Breast epithelium (tissue), 4 donors: ENCODE results near the gene SF3B4. TPM values are rescaled to one million over a fixed set of nuclear protein-coding genes. Genes with fewer than 3 reads are reported as not detected.

Experiments used
- DNase-seq, 2 donors: peaks; one replicate each; pipeline ENCODE4 v3.0.0-alpha.2; 2019; ENCODE audit warnings: low spot score in 2 of 2
- H3K27ac ChIP-seq, 2 donors: fragments of 200-600 bp; sonication (generic) in 1 of 2; one replicate each; pipeline ENCODE4 v1.5.1; 2016 to 2019; ENCODE audit warnings: mild to moderate bottlenecking in 1 of 2
- H3K27me3 ChIP-seq, 2 donors: fragments of 200-600 bp; sonication (generic) in 1 of 2; one replicate each; pipeline versions ENCODE4 v1.5.1 to v1.6.0; 2017 to 2019; ENCODE audit warnings: control low read depth in 1 of 2, mild to moderate bottlenecking in 1 of 2
- H3K36me3 ChIP-seq: fragments of 200-600 bp; one replicate; pipeline ENCODE4 v1.5.1; 2019
- H3K4me1 ChIP-seq, 2 donors: fragments of 200-600 bp; sonication (generic); one replicate each; pipeline ENCODE4 v1.5.1; 2016 to 2019; ENCODE audit warnings: control low read depth in 1 of 2
- H3K4me3 ChIP-seq, 3 donors: fragments of 200-600 bp; sonication (generic); 1 replicate in 2 of 3; 2 replicates in 1 of 3; pipeline ENCODE4 v1.5.1; 2016 to 2019; ENCODE audit warnings: mild to moderate bottlenecking in 3 of 3, moderate library complexity in 2 of 3
- H3K9me3 ChIP-seq, 2 donors: fragments of 200-600 bp; sonication (generic) in 1 of 2; one replicate each; pipeline ENCODE4 v1.5.1; 2016 to 2019; ENCODE audit warnings: control low read depth in 1 of 2
- POLR2A ChIP-seq: fragments of 450-650 bp; IDR thresholded peaks from one replicate; pipeline ENCODE4 v1.6.1; 2016; ENCODE audit warnings: antibody characterized with exemption, mild to moderate bottlenecking, moderate library complexity
- POLR2AphosphoS5 ChIP-seq, 3 donors: sonication (generic); formaldehyde crosslinking; IDR thresholded peaks; one replicate each; pipeline ENCODE4 v1.6.1; 2017; ENCODE audit warnings: antibody characterized with exemption in 3 of 3
- intact Hi-C: fragments of 100-400 bp; cut with DNase I; formaldehyde crosslinking; loops from one replicate; pipeline ENCODE4 v1.15.1; 2023; ENCODE audit warnings: low total_unique reads
- total RNA-seq, 3 donors: library from RNA; depleted of rRNA; stranded (reverse); fragments of >200 nt; gene quantifications; one replicate each; pipeline ENCODE4 v1.1.0, GENCODE V29; 2016
- TF ChIP-seq, protein P1 (sequence below), 3 donors: fragments of 450-650 bp; IDR thresholded peaks; one replicate each; pipeline ENCODE4 v1.5.1; 2016 to 2017; ENCODE audit warnings: antibody characterized with exemption in 3 of 3, mild to moderate bottlenecking in 3 of 3, moderate library complexity in 3 of 3

Gene SF3B4
- total RNA-seq, 3 donors from 2014 or later, result 6.9 to 9.7 (median 7.4) TPM

DNA sequence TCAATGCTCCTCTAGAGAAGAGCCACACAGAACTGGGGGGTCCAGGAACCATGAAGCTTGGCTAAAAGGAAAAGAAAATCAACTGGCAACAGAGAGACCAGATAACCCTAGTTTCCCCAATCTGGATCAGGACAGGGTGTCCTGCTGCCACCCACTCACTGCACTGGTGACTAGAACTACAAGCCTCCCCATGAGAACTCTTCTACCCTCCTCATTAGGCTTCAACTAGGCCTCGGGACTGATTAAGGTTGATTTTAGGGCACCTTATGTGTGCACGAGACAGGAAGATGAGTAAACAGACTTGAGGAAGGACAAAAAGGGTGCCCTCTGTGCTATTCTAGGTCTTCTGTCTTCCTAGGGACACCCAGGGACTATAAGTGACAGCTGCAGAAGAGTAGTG is 2.3 kb upstream of the SF3B4 start:
- no peak for TF ChIP-seq POLR2AphosphoS5 (IDR thresholded peaks at IDR 0.05)
- Histone ChIP-seq H3K27me3 (no peaks in the 10 kb centered on the region), H3K9me3 (no peaks in the 10 kb centered on the region), H3K27ac (no peak overlapping the region), H3K4me1 (peaks cover 5 to 16% of the 10 kb centered on the region in 2 donors), H3K36me3 (no peaks in the 10 kb centered on the region), H3K4me3 (no peak overlapping the region)
- no peak for DNase-seq
- intact Hi-C loops, result no loop called here

DNA sequence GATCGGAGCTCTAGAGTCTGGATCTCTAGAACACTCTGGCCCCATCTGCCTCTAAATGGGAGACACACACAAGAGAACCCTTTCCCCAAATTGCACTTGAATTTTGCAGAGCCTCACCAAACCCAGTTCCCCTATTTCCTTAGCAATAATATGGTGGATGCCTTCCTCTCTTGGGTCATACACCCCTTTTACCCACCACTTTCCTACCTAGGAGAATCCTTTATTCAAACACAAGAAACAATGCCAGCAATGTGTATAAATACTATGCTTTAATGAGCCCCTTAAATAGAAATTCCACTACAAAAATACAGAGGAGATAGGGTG is 760 bp upstream of the SF3B4 start:
- H3K27ac ChIP-seq, result peak overlapping the region; percentile 97
- intact Hi-C loops, result no loop called here
- TF ChIP-seq POLR2A, result no peak
- no peak for TF ChIP-seq POLR2AphosphoS5 (IDR thresholded peaks at IDR 0.05)
- TF ChIP-seq, protein P1, sequence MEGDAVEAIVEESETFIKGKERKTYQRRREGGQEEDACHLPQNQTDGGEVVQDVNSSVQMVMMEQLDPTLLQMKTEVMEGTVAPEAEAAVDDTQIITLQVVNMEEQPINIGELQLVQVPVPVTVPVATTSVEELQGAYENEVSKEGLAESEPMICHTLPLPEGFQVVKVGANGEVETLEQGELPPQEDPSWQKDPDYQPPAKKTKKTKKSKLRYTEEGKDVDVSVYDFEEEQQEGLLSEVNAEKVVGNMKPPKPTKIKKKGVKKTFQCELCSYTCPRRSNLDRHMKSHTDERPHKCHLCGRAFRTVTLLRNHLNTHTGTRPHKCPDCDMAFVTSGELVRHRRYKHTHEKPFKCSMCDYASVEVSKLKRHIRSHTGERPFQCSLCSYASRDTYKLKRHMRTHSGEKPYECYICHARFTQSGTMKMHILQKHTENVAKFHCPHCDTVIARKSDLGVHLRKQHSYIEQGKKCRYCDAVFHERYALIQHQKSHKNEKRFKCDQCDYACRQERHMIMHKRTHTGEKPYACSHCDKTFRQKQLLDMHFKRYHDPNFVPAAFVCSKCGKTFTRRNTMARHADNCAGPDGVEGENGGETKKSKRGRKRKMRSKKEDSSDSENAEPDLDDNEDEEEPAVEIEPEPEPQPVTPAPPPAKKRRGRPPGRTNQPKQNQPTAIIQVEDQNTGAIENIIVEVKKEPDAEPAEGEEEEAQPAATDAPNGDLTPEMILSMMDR (IDR thresholded peaks at IDR 0.05), result no peak
- H3K27me3 ChIP-seq, result no peaks in the 10 kb centered on the region
- no peak for DNase-seq
- no peaks in the 10 kb centered on the region for H3K9me3 ChIP-seq
- peaks cover 5 to 16% of the 10 kb centered on the region in 2 donors for H3K4me1 ChIP-seq
- H3K4me3 ChIP-seq, result peak overlapping the region; percentile 84 to 99 (median 92)
- no peaks in the 10 kb centered on the region for H3K36me3 ChIP-seq

DNA sequence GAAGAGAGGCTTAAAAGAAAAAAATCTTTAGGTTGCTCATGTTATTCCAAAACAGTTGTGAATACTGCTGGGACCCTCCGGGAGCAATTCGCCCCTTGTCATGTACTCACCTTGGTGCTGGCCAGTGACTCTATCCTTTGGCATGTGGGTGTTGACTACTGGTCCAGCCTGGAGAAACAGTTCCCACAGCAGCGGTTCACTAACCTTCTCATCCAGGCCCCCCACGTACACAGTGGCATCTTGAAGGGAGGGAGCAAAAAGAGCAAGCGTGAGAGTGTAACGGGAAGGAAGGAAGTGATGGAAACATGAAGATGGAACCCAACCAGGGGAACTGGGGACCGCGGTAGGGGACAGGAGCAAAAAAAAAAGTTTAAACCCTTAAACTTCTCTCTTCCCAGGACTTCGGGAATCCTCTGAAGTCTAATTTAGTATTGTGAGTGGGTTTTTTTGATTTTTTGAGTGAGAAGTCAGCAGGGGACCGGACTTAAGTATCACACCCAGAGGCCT is 494 bp downstream of the SF3B4 start:
- TF ChIP-seq POLR2AphosphoS5 (IDR thresholded peaks at IDR 0.05), result no peak
- TF ChIP-seq POLR2A, result no peak
- TF ChIP-seq, protein P1 (IDR thresholded peaks at IDR 0.05), result no peak
- DNase-seq, result no peak
- H3K4me3 ChIP-seq, result peak overlapping the region; percentile 84 to 99 (median 92)
- no peaks in the 10 kb centered on the region for H3K27me3 ChIP-seq
- H3K4me1 ChIP-seq, result peaks cover 5 to 16% of the 10 kb centered on the region in 2 donors
- peak overlapping the region; percentile 97 for H3K27ac ChIP-seq
- intact Hi-C loops, result no loop called here
- H3K36me3 ChIP-seq, result no peaks in the 10 kb centered on the region
- H3K9me3 ChIP-seq, result no peaks in the 10 kb centered on the region

DNA sequence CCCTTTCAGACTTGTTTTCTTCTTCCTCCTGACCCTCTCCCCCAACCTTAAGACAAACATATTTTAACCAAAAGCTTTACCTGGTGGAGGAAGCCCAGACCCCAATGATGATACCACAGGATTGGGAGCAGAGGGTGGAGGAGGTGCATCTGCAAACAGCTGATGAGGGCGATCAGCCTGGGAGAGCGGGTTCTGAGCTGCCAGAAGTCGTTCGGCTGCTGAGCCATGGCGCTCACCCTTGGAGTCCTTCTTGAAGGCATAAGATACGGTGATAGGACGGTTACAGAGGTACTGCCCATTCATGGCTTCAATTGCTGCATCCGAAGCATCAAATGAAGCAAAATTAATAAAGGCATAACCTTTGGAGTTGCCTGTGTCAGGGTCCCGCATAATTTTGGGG is 1.3 kb downstream of the SF3B4 start:
- H3K4me1 ChIP-seq, result peaks cover 5 to 16% of the 10 kb centered on the region in 2 donors
- TF ChIP-seq POLR2A (no peak), POLR2AphosphoS5 (IDR thresholded peaks at IDR 0.05) (no peak)
- peak overlapping the region in 2 of 3 donors; percentile 92 to 99 for H3K4me3 ChIP-seq
- H3K27ac ChIP-seq, result no peak overlapping the region
- no peak for DNase-seq
- intact Hi-C loops, result no loop called here
- no peaks in the 10 kb centered on the region for H3K27me3 ChIP-seq
- no peaks in the 10 kb centered on the region for H3K36me3 ChIP-seq
- no peaks in the 10 kb centered on the region for H3K9me3 ChIP-seq

DNA sequence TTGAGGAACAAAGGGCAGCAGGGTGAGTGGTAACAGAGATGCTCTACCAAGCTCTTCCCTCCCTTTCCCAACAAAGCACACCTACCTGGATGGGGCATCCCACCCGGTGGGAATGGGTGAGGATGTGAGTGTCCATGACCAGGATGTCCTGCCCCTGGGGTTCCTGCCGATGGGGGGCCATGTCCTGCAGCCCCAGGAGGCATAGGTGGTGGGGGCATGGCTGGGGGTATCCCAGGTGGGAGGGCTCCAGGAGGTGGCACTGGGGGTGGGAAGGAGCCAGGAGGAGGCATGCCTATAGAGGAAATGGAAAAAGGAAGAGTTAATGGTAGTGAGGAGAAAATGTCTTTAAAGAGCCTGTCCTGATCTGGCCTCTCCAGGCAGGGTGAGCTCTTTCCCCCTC is 1.9 kb downstream of the SF3B4 start:
- no peak for DNase-seq
- H3K27ac ChIP-seq, result no peak overlapping the region
- H3K9me3 ChIP-seq, result no peaks in the 10 kb centered on the region
- no peaks in the 10 kb centered on the region for H3K27me3 ChIP-seq
- H3K4me3 ChIP-seq, result no peak overlapping the region
- no peaks in the 10 kb centered on the region for H3K36me3 ChIP-seq
- intact Hi-C loops, result no loop called here
- H3K4me1 ChIP-seq, result peaks cover 5 to 16% of the 10 kb centered on the region in 2 donors
- TF ChIP-seq, protein P1 (IDR thresholded peaks at IDR 0.05), result no peak
- TF ChIP-seq POLR2A (no peak), POLR2AphosphoS5 (IDR thresholded peaks at IDR 0.05) (no peak)

DNA sequence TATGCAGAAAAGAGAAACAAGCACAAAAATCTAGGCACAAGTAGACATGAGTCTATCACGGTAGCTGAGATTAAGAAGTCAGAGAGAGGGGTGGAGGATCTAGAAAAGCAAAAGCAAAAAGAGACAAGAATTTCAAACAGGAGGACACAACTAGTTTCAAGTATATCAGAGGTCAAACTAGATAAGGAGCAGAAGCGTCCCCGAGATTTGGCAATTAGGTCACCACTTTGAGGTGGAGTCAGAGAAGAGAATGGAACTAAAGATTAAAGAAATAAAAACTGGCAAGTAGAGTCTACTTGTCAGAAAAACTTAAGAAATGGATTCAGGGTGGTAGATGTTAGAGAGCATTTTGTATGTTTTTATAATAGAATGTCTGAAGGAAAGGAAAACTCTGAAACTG is 2.3 kb downstream of the SF3B4 start:
- intact Hi-C loops, result no loop called here
- H3K36me3 ChIP-seq, result no peaks in the 10 kb centered on the region
- no peaks in the 10 kb centered on the region for H3K9me3 ChIP-seq
- no peak overlapping the region for H3K4me3 ChIP-seq
- H3K4me1 ChIP-seq, result peaks cover 5 to 16% of the 10 kb centered on the region in 2 donors
- no peak for DNase-seq
- no peak overlapping the region for H3K27ac ChIP-seq
- no peaks in the 10 kb centered on the region for H3K27me3 ChIP-seq
- TF ChIP-seq, protein P1 (IDR thresholded peaks at IDR 0.05), result no peak
- no peak for TF ChIP-seq POLR2AphosphoS5 (IDR thresholded peaks at IDR 0.05)
- no peak for TF ChIP-seq POLR2A
